ENCODE data around the gene GLP2R. TPM values are rescaled to one million over a fixed set of nuclear protein-coding genes. Genes with fewer than 3 reads are reported as not detected.

The GLP2R gene
- total RNA-seq, 1 donor from 2014 or later = not detected

GRCh38 chr17:9859781-9860180, 34.1 kb downstream of the GLP2R start:
- no peak for TF ChIP-seq CTCF (IDR thresholded peaks at IDR 0.05; ENCODE audit: partially characterized antibody, unreplicated experiment)
- peaks cover 1% of the 10 kb centered on the region for H3K9me3 Mint-ChIP-seq (ENCODE audit: unreplicated experiment)
- no peak overlapping the region for H3K4me3 Mint-ChIP-seq (ENCODE audit: unreplicated experiment)
- peaks cover under 1% of the 10 kb centered on the region for H3K27me3 Mint-ChIP-seq (ENCODE audit: unreplicated experiment)
- H3K4me1 Mint-ChIP-seq (ENCODE audit: low read depth, unreplicated experiment) = no peaks in the 10 kb centered on the region
- no peak for DNase-seq
- H3K36me3 Mint-ChIP-seq (ENCODE audit: unreplicated experiment) = no peaks in the 10 kb centered on the region
- no peak overlapping the region for H3K27ac Mint-ChIP-seq (ENCODE audit: unreplicated experiment)

- TF ChIP-seq CTCF (IDR thresholded peaks at IDR 0.05; ENCODE audit: partially characterized antibody, unreplicated experiment) = no peak
- no peaks in the 10 kb centered on the region for H3K4me1 Mint-ChIP-seq (ENCODE audit: low read depth, unreplicated experiment)
- DNase-seq = no peak
- H3K36me3 Mint-ChIP-seq (ENCODE audit: unreplicated experiment) = no peaks in the 10 kb centered on the region
- H3K27ac Mint-ChIP-seq (ENCODE audit: unreplicated experiment) = no peak overlapping the region
- peaks cover 2% of the 10 kb centered on the region for H3K27me3 Mint-ChIP-seq (ENCODE audit: unreplicated experiment)
- H3K9me3 Mint-ChIP-seq (ENCODE audit: unreplicated experiment) = peaks cover 3% of the 10 kb centered on the region
- H3K4me3 Mint-ChIP-seq (ENCODE audit: unreplicated experiment) = no peak overlapping the region
Measured at GRCh38 chr17:9860851-9861250, 35.1 kb downstream of the GLP2R start.

- peaks cover 2% of the 10 kb centered on the region for H3K27me3 Mint-ChIP-seq (ENCODE audit: unreplicated experiment)
- no peak for DNase-seq
- H3K4me1 Mint-ChIP-seq (ENCODE audit: low read depth, unreplicated experiment) = no peaks in the 10 kb centered on the region
- peaks cover 3% of the 10 kb centered on the region for H3K9me3 Mint-ChIP-seq (ENCODE audit: unreplicated experiment)
- H3K36me3 Mint-ChIP-seq (ENCODE audit: unreplicated experiment) = no peaks in the 10 kb centered on the region
- H3K27ac Mint-ChIP-seq (ENCODE audit: unreplicated experiment) = no peak overlapping the region
- no peak overlapping the region for H3K4me3 Mint-ChIP-seq (ENCODE audit: unreplicated experiment)
- TF ChIP-seq CTCF (IDR thresholded peaks at IDR 0.05; ENCODE audit: partially characterized antibody, unreplicated experiment) = no peak
Measured at GRCh38 chr17:9862220-9862619, 36.5 kb downstream of the GLP2R start.

GRCh38 chr17:9862949-9863348, 37.2 kb downstream of the GLP2R start:
- H3K36me3 Mint-ChIP-seq (ENCODE audit: unreplicated experiment) = no peaks in the 10 kb centered on the region
- DNase-seq = no peak
- H3K4me3 Mint-ChIP-seq (ENCODE audit: unreplicated experiment) = no peak overlapping the region
- no peak overlapping the region for H3K27ac Mint-ChIP-seq (ENCODE audit: unreplicated experiment)
- H3K9me3 Mint-ChIP-seq (ENCODE audit: unreplicated experiment) = peaks cover 3% of the 10 kb centered on the region
- no peak for TF ChIP-seq CTCF (IDR thresholded peaks at IDR 0.05; ENCODE audit: partially characterized antibody, unreplicated experiment)
- H3K4me1 Mint-ChIP-seq (ENCODE audit: low read depth, unreplicated experiment) = no peaks in the 10 kb centered on the region
- peaks cover 2% of the 10 kb centered on the region for H3K27me3 Mint-ChIP-seq (ENCODE audit: unreplicated experiment)

GRCh38 chr17:9865586-9865985, 39.9 kb downstream of the GLP2R start:
- Mint-ChIP-seq H3K27me3 (ENCODE audit: unreplicated experiment) (peaks cover 2% of the 10 kb centered on the region), H3K4me3 (ENCODE audit: unreplicated experiment) (no peak overlapping the region), H3K4me1 (ENCODE audit: low read depth, unreplicated experiment) (no peaks in the 10 kb centered on the region), H3K27ac (ENCODE audit: unreplicated experiment) (no peak overlapping the region), H3K9me3 (ENCODE audit: unreplicated experiment) (peaks cover 1% of the 10 kb centered on the region), H3K36me3 (ENCODE audit: unreplicated experiment) (no peaks in the 10 kb centered on the region)
- no peak for TF ChIP-seq CTCF (IDR thresholded peaks at IDR 0.05; ENCODE audit: partially characterized antibody, unreplicated experiment)
- no peak for DNase-seq
